Glutamatergic neuron (in vitro differentiated cells): Measurements from ENCODE around the gene SAMD8. TPM values are rescaled to one million over a fixed set of nuclear protein-coding genes. Genes with fewer than 3 reads are reported as not detected.

Experiments
- DNase-seq: peaks from one replicate; pipeline ENCODE4 v3.0.0; 2022
- H3K27ac Mint-ChIP-seq: one replicate; pipeline ENCODE4 v1.8.0; 2020; ENCODE audit warnings: mild to moderate bottlenecking, mixed read lengths, inconsistent platforms; ENCODE audit not compliant: unreplicated experiment
- H3K27me3 Mint-ChIP-seq: one replicate; pipeline ENCODE4 v1.8.0; 2020; ENCODE audit warnings: mild to moderate bottlenecking, moderate library complexity, mixed read lengths, inconsistent platforms; ENCODE audit not compliant: unreplicated experiment
- H3K36me3 Mint-ChIP-seq: one replicate; pipeline ENCODE4 v1.8.0; 2020; ENCODE audit warnings: mild to moderate bottlenecking, mixed read lengths, inconsistent platforms; ENCODE audit not compliant: unreplicated experiment
- H3K4me1 Mint-ChIP-seq: one replicate; pipeline ENCODE4 v1.8.0; 2020; ENCODE audit warnings: mild to moderate bottlenecking, low read depth, mixed read lengths, inconsistent platforms; ENCODE audit not compliant: unreplicated experiment
- H3K4me3 Mint-ChIP-seq: one replicate; pipeline ENCODE4 v1.8.0; 2020; ENCODE audit warnings: mild to moderate bottlenecking, mixed read lengths, inconsistent platforms; ENCODE audit not compliant: unreplicated experiment
- H3K9me3 Mint-ChIP-seq: one replicate; pipeline ENCODE4 v1.8.0; 2020; ENCODE audit warnings: mild to moderate bottlenecking, moderate library complexity, mixed read lengths, inconsistent platforms; ENCODE audit not compliant: unreplicated experiment
- CTCF ChIP-seq: fragments of 200-600 bp; sonication (generic); IDR thresholded peaks from one replicate; pipeline ENCODE4 v1.5.0; 2021; ENCODE audit not compliant: partially characterized antibody, unreplicated experiment
- total RNA-seq: library from RNA; stranded (reverse); fragmentation: NEBNext Ultra II Directional; extraction: Animal tissue kit (Norgen Biotek cat#: 25700); gene quantifications from one replicate; pipeline ENCODE4 v1.2.1, GENCODE V29; 2021; ENCODE audit not compliant: unreplicated experiment

SAMD8 gene
- total RNA-seq, 1 donor from 2014 or later = 32.8 TPM

DNA sequence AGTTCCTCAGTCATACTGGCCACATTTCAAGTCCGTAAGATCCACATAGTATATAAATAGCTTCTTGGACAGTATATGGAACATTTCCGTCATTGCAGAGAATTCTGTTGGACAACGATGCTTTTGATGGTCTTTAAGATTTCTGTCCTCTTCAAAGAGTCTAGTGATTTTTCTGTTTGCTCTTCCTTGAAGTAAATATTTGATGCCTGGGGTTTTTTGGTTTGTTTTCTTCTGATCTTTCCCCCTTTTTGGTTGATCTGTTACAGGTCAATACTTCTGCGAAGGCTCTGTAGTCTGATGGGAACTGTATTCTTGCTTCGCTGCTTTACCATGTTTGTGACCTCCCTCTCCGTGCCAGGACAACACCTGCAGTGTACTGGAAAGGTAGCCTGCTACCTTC is 56.8 kb downstream of the SAMD8 start:
- H3K4me1 Mint-ChIP-seq = no peaks in the 10 kb centered on the region
- H3K27ac Mint-ChIP-seq = no peak overlapping the region
- DNase-seq = no peak
- TF ChIP-seq CTCF = no peak
- no peak overlapping the region for H3K4me3 Mint-ChIP-seq
- no peaks in the 10 kb centered on the region for H3K27me3 Mint-ChIP-seq
- peaks cover 5% of the 10 kb centered on the region for H3K36me3 Mint-ChIP-seq
- H3K9me3 Mint-ChIP-seq = no peaks in the 10 kb centered on the region

DNA sequence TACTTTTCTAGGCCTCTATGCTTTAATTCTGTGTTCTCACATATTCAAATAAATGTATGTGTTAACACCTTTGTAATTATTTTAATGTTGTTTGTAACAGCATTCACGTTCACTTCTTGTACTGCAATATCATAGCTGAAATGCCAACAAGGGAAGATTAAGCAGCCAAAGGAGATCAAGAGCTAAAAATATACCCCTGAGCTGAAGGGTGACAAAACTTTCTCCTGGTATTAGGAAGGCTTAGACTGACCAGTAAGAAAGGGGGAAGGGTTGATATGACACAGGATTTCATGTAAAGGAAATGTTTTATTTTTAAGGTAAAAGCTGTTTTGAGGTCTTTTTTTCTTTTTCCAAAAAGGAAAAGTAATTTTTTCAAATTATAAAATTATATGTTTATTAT is 58.8 kb downstream of the SAMD8 start:
- H3K27me3 Mint-ChIP-seq = no peaks in the 10 kb centered on the region

GRCh38 chr10:75175046-75175445 is 63.6 kb downstream of the SAMD8 start:
- Mint-ChIP-seq H3K4me3 (no peak overlapping the region), H3K4me1 (no peaks in the 10 kb centered on the region)

More for the DNA sequence above, 58.8 kb downstream of the SAMD8 start:
- peaks cover 5% of the 10 kb centered on the region for H3K36me3 Mint-ChIP-seq
- TF ChIP-seq CTCF = no peak
- H3K4me1 Mint-ChIP-seq = no peaks in the 10 kb centered on the region
- H3K4me3 Mint-ChIP-seq = no peak overlapping the region
- no peak for DNase-seq
- no peaks in the 10 kb centered on the region for H3K9me3 Mint-ChIP-seq
- no peak overlapping the region for H3K27ac Mint-ChIP-seq

GRCh38 chr10:75176046-75176445 is 64.6 kb downstream of the SAMD8 start:
- Mint-ChIP-seq H3K27me3 (no peaks in the 10 kb centered on the region), H3K9me3 (no peaks in the 10 kb centered on the region), H3K4me1 (no peaks in the 10 kb centered on the region), H3K27ac (no peak overlapping the region), H3K36me3 (no peaks in the 10 kb centered on the region), H3K4me3 (no peak overlapping the region)
- no peak for TF ChIP-seq CTCF
- no peak for DNase-seq

More at GRCh38 chr10:75175046-75175445, 63.6 kb downstream of the SAMD8 start:
- no peaks in the 10 kb centered on the region for H3K27me3 Mint-ChIP-seq
- TF ChIP-seq CTCF = no peak
- no peak for DNase-seq
- no peaks in the 10 kb centered on the region for H3K36me3 Mint-ChIP-seq
- no peaks in the 10 kb centered on the region for H3K9me3 Mint-ChIP-seq
- H3K27ac Mint-ChIP-seq = no peak overlapping the region

- Mint-ChIP-seq H3K36me3 (no peaks in the 10 kb centered on the region), H3K27me3 (no peaks in the 10 kb centered on the region), H3K27ac (no peak overlapping the region), H3K9me3 (no peaks in the 10 kb centered on the region), H3K4me1 (no peaks in the 10 kb centered on the region), H3K4me3 (no peak overlapping the region)
- TF ChIP-seq CTCF = no peak
- no peak for DNase-seq
These were observed 65.3 kb downstream of the SAMD8 start for GRCh38 chr10:75176736-75177135.
